ENCODE data around the gene PDZRN3. TPM values are rescaled to one million over a fixed set of nuclear protein-coding genes. Genes with fewer than 3 reads are reported as not detected.

The PDZRN3 gene
- total RNA-seq, 1 experiment from 2014 or later: 1.7 TPM

DNA sequence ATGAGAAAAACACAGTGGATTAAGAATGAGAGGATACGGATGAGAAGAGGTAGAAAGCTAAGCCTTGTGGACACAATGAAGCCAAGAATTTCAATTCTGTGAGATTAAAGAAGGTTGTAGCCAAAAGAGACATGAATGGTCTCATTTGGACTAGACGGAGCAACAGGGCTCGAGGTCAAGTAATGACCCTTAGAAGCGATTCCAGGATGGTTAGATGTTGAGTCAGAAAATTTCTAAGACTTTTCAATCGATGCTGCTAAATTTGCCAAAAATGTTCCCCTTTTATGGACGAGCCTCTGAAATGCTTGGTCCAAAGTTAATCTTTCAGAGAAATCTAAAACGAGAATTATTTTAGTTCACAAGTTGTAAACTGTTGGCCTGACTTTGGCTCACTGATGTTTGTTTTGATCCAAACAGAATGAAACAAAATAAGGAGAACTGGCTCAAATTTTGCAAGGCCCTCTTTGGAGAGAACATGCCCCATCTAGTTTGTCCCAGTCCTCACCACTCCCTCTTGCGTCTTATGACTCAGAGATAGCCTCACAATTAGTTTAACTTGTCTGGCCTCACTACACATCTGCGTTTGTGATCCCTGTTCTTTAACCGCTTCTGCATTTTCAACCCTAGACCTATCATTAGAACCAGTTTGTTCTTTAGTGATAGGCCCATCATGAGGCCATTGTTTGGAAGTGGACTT, 235.5 kb downstream of the PDZRN3 start:
- no peak for DNase-seq (ENCODE audit: low read depth)

DNA sequence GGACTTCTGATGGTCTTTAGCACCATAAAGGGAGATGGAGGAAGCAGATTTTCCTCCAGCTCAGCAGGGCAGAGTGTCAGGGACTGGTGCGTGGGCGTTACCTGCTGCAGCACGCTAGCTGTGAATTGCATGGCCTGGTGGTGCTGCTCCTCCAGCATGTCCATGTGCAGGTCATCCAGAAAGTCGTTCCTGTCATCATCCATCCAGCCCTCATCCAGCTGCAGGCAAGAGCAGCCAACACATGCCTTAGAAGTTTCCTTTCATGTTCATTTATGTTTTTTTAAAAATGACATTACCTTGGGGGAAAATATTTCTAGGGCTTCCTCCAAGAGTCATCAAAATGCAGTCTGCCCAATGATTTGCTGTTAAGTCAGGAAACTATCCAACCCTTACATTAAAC, 239.2 kb downstream of the PDZRN3 start:
- no peak for DNase-seq (ENCODE audit: low read depth)

DNA sequence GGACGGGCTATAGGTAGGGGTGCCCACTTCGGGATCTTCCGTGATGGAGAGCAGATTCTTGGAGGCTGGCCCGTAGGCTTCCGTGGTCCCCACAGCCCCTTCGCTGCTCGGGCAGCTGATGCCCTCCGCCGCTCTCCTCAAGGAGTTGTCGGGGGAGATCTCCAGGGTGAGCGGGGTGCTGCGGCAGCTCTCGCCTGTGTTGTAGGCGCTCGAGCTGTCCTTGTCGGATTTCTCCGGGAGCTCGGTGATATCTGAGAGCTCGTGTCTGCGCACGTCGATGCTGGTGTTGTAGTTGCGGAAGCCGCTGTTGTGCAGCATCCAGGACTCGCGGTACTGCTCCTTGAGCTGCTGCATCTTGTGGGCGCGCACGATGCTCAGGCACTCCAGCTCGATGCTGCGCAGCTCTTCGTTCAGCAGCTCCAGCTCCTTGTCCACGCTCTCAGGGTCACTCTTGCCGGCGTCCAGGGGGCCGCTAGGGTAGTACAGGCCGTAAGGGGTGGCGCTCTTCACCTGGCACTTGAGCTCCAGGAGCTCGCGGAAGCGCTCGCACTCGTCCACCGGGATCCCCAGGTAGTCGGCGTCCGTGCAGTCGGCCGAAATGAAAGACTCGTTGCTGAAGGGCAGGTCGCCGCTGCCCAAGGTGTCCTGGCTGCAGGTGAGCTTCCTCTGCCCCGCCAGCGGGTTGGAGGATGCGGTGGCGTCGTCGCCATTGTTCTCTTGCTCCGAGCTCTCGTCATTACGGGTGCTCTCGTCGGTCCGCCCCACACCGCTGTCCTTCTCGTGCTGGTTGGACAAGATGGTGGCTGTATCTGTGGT, 240.4 kb downstream of the PDZRN3 start:
- DNase-seq (ENCODE audit: low read depth): no peak

DNA sequence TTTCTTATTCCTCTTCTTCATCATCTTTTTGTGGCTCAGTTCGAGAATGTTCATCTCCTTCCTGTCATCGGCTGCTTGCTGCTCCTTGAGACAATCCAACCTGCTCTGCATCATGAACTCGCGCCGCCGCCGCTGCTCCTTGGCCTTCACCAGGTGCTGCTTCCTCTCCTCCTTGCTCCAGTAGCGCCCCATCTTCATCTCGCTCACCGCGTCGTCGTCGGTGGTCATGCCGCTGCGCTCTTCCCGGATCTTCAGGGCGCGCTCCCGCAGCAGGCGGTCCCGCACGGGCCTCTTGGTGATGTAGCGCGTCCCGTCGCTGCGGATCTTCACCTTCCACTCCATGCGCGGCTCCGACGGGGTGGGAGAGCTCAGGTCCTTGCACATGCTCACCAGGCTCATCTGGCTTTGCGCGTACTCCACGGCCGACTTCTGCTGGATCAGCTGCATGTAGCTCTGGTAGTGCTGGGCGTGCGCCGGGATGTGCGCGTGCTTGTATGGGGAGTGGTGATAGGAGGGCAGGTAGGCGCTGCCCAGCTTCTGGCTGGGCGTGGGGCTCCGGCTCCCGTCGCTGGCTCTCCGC, 241.2 kb downstream of the PDZRN3 start:
- no peak for DNase-seq (ENCODE audit: low read depth)

DNA sequence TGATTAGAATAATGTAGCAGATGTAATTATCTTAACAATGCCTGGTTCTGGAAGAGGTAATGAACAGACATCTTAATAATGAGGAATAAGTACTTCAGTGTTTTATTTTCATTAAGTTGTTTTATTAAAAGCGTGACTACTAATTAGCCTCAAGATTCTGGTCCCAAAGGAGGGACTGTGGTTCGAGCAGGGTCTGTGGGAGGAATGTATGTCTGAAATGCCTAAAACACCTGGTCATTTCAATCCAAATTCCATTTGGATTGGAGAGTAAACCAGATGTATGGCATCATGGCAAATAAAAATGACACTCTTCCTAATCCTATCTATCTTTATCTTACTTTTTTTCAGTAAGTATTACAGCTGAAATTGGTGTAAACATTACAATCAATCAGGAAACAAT, 243.2 kb downstream of the PDZRN3 start:
- no peak for DNase-seq (ENCODE audit: low read depth)

DNA sequence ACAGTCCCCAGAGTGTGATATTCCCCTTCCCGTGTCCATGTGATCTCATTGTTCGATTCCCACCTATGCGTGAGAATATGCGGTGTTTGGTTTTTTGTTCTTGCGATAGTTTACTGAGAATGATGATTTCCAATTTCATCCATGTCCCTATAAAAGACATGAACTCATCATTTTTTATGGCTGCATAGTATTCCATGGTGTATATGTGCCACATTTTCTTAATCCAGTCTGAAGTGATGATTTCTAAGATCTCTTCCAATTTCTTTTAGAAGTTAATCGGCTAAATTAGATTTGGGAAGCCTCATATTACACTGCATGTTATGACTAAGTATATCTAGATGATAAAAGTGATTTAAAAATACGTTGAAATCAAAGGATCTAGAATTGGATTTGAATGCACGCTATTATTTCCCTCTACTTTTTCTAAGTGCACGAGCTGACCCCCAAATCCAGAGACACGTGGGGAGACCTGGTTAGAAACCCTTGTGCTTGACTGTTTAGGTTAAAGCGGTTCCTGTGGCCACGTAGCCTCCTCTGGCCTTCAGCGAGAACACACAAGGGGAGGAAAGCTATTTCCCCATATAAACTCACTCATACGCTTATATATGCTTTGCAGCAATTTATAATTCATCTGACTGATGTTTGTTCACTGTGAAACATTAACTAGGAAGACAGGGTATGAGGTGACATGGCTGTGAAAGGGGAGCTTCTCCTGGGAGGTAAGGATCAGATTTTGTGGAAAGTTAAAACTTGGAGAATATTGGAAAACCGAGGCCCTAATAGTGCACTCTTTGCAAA, 243.8 kb downstream of the PDZRN3 start:
- DNase-seq (ENCODE audit: low read depth): no peak

DNA sequence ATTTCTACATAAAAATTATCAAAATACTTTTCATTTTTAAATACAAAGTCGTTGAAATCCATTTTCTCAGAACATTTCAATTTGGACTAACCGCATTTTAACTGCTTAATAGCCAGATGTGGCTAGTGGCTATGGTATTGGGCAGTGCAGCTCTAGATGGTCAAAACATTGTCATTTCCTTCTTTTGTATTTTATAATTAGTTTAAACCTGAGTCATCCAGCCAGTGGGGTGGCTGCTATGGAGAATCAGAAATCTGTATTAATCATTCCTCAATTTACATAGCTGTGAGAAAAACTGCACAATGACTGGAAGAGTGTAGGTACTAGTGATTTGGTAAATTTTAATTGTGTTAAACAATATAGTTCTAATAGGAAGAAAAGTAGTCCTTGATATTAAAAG, 245.3 kb downstream of the PDZRN3 start:
- no peak for DNase-seq (ENCODE audit: low read depth)

DNA sequence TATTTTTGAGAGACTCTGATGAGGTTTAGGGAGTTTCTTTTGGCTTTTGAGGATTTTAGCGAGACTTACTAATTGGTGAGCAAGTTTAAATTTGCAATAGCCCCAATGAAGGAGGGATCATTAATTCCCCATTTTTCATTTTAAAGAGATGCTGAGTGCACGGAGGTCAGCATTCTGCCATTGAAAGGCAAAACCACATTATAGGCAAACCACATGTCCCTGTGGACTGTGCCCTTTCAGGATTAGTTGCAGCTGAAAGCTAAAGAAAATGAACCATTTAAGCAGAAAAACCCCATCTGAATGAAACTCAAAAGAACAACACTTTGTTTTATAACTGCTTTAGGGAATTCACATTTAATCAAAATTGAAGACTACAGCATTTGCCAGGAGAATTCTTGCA, 246.5 kb downstream of the PDZRN3 start:
- DNase-seq (ENCODE audit: low read depth): no peak

DNA sequence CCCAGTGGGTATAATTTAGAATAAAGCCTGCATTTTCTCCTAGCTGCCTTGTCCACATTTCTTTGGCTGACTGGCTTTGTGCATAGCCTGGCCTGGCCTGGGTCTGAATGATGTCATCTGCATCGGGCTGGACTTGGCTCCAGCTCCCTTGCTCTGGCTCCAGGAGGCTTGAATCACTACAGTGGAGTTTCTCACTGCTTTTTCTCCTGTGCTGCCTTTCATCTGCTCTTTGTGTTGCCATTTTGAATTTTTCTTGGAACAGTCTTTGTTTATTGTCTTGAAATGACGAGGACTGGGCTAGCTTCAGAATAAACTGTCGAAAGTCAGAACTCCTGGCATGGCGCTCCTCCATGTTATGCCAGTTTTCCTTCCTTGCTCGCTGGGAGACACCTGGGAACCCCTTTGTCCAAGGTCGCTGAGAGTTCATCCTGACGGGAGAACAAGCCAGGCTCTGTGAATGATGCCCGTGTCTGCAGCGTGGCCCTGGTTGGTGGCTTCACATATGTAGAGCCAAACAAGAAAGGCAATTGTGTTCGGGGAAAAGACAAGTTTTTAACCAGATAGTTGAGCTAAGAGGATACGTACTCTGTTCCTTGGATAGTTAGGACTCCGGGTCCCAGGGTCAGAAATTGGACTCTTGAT, 258.9 kb downstream of the PDZRN3 start:
- DNase-seq (ENCODE audit: low read depth): peak; percentile 5

DNA sequence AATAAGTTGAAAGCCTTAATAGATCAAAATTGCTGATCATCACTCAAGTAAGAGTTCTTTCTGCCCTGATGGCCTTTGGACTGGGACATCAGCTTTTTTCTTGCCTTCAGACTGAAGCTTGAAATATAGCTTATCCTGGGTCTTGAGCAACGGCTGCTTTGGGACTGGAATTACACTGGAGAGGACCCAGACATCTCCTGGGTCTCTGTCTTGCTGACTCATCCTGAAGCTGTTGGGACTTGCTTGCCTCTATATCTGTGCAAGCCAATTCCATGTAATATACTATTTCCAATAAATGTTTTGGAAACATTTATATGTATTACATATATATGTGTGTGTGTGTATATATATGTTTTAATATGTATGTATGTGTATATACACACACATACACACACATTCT, 260.2 kb downstream of the PDZRN3 start:
- DNase-seq (ENCODE audit: low read depth): no peak

DNA sequence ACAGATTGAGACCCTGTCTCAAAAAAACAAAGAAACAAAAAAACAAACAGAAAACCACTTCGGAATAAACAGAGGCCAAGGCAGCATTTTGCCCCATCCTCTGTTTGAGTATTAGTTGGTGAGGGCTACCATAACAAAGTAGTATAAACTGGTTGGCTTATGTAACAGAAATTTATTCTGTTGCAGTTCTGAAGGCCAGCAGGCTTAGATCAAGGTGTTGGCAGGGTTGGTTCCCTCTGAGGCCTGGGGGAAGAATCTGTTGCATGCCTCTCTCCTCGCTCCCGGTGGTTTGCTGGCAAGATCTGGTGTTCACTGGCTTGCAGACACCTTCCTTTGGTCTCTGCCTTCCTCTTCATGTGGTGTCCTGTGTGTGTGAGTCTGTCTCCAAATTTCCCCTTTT, 261.6 kb downstream of the PDZRN3 start:
- no peak for DNase-seq (ENCODE audit: low read depth)

DNA sequence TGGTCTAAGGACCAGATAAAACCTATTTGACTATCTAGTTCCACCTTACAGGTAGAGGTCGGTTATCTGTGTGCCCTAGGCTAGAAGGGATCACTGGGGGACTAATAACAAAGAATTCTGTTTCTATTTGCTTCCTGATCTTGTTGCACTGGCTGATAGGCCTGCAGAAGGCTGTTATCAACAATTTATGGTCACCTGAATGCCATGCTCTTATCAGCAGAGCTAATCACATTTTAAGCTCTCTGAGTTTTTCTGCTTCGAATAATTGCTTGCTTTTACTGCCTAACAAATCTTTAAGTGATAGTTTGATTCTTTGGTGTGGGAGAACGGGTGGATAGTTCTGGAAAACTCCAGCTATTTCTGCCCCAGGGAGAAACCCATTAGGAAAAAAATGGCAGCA, 263.1 kb downstream of the PDZRN3 start:
- DNase-seq (ENCODE audit: low read depth): no peak

DNA sequence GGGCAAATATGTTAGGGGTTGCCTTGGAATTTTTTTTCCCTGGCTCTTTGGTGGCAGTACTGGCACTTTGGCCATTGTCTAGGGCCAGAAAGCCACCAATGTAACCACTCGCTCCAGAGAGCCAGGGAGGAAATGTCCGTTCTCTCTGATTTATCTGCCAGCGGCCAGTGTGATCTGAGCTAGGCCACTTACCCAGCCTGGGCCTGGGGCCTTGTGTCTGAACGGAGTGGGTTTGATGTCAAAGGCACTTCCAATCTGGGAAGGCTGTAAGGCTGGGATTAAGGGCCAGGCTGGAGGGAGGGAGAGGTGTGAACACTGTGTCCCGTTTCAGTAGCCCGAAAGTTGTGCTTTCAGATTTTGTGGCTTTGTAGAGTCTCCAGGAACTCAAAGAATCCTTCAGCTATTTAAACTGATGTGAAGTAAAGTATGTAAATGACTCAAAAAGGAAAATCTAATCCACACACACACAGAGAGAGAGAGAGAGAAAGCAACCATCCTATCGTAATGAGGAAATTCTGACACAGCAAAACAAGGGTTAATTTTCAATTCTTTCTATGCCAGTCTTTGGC, 271.0 kb downstream of the PDZRN3 start:
- DNase-seq (ENCODE audit: low read depth): no peak

DNA sequence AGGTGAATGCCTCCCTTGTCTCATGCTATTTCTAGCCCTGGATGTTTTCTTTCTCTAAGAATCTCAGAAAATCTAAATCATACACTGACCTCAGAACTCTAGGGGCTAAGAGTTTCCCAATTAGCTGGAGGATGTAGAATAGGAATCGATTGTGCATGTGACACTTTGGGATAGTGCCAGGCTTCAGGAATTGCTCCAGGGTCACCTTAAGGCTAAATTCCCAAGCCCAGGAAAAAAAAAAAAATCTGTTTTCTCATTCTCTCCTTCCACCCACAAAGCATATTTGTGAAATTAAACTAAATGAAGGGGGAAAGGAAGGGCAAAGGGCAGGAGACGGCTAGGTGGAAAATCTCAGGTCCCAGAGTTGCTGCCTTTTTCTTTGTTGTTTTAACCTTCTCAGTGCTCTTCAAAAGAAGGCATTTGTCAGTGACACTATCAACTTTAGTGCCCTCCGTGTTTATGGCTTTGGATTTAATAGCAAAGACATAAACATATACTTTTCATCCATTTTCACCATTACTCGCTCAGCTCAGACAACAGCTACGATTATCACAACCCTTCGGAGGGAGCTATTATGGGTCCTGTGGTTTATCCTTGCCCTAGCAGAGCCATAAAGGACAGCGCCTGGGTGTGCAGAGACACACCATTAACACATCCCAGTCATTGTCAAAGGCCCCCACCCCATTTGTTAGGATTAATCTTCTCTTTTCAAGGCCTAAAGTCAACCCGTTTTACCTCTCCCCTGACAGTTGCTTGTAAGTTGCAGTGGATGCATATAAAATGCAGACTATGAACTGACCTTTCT, 271.7 kb downstream of the PDZRN3 start:
- DNase-seq (ENCODE audit: low read depth): no peak

DNA sequence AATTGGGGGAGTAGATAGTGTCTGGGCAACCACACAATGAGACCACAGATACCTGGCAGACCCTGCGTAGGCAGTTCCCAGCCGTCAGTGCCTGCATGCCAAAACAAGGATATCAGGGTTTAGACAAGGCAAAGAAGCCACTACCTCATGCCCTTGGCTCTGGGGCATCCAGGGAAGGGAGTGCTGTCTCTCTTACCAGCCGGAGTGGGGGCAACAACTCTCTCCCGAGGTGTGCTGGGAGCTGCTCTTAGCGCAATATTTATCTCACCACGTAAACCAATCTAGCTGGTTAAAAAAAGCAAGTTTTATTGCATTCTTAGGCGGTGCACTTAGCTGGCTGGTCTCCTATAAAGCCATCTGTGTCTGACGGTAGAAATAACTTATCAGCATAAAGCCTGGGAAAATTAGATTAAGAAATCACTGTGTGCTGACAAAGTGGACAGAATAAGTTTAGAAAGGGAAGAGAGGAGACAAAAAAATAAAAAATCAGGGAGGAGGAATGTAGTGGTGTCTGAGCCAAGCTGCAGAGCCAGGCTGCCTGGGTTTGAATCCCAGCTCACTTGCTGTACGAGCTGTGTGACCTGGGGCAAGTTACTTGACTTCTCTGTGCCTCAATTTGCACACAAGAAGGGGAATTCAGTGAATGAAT, 273.2 kb downstream of the PDZRN3 start:
- no peak for DNase-seq (ENCODE audit: low read depth)

DNA sequence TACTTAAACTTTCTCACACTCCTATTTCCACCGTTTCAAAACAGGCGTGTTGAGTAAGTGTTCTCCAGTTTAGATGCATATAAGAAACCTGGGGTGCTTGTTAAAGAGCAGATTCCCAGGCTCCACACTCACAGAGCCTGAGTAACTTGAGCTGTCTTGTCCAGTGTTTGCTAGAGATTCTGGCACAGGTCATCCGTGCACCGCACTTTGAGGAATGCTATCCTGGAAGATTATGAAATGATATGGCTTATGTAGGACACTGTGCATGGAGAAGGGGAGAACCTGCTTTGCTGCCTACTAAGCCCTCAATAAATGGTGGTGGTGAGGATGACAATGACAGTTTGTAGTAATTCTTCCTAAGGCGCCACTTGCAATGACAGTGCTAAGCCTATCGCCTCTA, 273.7 kb downstream of the PDZRN3 start:
- no peak for DNase-seq (ENCODE audit: low read depth)

DNA sequence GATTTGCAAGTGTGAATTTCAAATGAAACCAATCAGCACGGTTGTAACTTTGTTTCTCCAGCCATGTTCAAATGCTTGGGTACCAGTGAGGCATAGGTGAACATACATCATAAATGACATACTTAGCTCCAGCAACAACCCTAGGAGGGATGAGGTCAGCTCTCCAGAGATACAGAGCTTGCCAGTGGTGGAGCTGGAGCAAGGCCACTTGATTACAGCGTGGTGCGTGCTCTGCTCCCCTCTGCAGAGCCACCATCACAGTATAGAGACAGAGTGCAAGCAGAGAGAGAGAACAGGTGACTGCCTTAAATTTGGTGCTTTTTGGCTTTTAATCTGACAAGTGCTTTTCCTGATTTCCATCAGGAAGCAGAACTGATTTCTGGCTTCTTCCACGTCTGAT, 275.1 kb downstream of the PDZRN3 start:
- DNase-seq (ENCODE audit: low read depth): no peak

DNA sequence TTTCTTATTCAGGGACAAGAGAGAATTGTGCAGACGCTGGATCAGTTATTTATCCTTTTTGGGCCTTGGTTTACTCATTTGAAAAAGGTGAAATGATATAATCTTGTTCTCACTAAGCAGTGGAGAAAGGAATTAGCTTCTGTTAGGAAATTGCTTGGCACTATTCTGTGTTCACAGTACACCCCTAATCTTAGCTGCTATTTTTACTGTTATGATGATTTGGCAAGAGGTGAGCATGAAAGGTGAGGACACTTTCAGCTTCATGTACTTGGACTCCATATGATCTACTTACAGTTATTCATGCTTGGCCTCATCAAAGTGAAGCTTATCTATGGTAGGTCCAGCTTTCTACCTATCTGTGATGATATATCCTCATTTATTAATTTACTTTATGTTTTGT, 282.7 kb downstream of the PDZRN3 start:
- no peak for DNase-seq (ENCODE audit: low read depth)

DNA sequence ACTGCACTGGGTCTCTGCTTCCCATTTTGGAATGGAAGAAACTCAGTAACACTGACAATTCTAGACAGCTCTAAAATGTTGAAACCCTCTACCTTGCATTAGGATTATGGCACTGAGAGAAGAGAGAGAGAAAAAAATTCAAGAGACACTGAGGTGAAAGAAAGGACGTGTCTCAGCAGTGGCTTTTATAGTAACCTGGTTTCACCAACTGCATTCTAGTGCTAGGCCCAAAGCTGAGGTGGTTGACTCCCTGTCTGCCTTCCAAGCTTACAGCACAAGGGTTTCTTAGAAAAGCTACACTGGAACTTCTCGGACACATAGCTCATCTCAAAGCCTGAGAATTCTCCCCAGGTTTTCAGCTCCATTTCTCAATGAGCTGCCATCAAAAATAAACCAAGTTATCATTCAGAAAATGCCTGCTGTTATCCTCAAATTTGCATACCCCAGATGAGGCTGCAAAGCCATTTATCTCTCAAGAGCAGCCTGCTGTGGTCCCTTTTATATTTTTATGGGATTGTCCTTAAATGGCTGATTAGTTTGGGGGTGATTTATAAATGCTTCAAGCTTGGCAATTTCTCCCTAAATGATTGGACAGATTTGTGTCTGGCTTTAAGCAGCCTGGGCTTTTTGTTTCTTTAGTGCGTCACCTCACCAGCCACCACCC, 283.3 kb downstream of the PDZRN3 start:
- DNase-seq (ENCODE audit: low read depth): no peak

DNA sequence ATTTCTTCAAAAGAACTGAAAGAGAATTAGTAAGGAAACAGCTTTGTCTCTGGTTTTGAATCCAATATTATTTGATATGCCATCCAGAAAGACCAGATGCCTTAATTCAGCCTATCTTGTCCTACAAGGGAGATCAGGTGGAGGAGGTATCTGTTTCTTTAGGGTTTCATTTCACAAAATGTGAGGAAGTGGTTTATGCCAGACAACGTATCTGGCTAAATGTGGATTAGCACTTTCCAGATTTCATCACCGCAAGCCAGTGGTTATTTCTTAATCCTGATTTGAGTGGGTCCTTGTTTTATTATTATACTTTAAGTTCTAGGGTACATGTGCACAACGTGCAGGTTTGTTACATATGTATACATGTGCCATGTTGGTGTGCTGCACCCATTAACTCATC, 292.2 kb downstream of the PDZRN3 start:
- DNase-seq (ENCODE audit: low read depth): no peak

Data from M059J (cell line).